GM19193 (cell line): ENCODE measurements around the gene DNAJA3.
A peak's percentile ranks its signal among the peaks of the same experiment; 100 is the strongest.

Experiments
- POLR2A ChIP-seq: IDR thresholded peaks from 4 replicates; pipeline ENCODE4 v1.6.1; 2011; ENCODE audit not compliant: insufficient read depth, insufficient read length; ENCODE audit errors: extremely low read depth

The DNAJA3 gene

GRCh38 chr16:4409081-4409932 is 16.4 kb upstream of the DNAJA3 start:
- TF ChIP-seq POLR2A, result no peak

DNA sequence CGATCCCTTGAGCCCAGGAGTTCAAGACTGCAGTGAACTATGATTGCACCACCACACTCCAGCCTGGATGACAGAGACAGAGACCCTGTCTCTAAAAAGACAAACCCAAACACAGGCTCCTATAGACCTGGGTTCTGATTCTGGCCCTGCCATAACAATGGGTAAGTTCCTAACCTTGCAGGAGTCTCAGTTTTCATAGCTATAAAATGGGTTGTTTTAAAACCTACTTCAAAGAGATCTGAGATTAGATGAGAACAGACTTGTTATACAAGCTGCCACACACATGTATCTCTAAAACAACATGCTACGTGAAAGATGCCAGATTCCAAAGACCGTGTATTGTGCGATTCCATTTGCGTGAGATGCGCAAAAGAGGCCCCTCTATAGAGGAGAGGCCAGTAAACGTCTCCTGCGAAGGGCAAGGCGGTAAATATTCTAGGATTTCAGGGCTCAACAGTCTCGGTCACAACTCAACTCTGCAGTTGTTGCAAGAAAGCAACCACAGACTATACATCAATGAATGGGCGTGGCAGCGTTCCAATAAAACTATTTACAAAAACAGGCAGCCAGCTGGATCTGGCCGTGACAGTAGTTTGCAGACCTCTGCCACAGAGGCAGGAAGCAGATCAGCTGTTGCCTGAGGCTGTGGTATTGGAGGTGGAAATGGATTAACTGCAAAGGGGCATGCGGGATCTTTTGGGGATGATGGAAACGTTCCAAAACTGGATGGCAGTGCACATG is 15.2 kb upstream of the DNAJA3 start:
- TF ChIP-seq POLR2A, result no peak

DNA sequence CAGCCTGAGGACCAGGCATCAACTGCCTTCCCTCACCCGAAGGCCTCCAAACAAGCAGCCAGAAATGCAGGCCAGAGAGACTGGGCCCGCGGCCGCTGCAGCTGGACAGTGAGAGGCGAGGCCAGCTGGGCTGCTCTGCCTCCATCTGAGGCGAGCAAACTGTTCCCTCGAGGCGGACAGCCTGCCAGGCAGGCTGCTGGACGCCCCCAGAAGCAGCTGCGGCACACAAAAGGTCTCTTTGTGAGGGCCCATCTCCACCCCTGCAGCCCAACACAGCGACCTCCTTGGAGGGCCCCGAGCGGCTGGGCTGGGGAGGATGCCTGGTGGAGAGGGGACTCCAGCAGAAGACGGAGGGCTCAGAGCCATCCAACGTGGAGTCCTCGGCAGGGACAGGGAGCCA is 14.0 kb upstream of the DNAJA3 start:
- TF ChIP-seq POLR2A, result no peak

GRCh38 chr16:4412159-4412558 is 13.5 kb upstream of the DNAJA3 start:
- TF ChIP-seq POLR2A, result no peak

DNA sequence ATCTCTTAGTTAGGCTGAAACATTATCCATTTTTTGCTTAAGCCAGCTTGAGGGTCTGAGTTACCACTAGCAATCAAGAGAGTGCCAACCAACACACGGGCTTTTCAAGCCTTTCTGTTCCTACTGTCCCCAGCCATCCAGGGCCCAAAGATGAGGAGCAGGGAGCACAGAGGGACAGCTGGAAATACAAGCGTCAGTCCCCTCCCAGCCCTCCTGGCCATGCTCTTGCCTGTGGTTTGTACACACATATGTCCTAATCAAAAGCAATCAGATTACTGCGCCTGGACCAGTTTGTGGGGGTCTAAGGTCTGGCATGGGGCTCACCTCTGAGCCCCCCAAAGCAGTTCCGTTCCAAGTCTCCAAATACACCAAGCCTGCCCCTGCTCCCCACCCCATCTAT is 12.8 kb upstream of the DNAJA3 start:
- no peak for TF ChIP-seq POLR2A

DNA sequence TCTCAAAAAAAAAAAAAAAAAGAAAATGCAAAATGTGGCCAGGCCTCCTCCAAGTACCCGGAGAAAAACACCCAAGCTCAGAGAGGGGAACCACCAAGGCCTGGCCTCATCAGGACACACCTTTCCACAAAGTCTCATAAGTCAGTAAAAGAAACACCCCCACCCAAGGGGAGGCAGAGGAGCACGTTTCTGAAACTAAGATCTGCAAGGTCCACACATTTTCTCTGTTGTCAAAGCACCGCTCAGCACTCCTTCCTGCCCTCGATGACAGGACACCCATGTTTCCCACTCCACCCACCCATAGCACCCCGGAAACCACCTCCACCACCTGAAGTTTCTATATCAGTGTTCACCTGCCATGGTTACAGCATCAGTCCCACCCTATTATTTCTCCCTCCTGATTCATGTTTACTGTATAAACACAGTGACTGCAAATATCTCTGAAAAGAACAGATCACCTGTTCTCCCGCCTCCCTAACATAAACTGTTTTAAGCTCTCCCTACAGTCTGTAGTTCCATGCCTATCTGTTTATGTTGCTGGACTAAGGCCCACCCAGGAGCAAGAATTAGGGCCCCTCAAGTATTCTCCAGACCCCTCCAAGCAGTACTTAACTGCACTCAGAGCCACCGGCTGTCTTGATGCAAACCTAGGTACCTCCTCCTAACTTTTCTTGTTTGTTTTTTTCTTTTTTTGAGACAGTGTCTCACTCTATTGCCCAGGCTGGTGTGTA is 11.3 kb upstream of the DNAJA3 start:
- no peak for TF ChIP-seq POLR2A

DNA sequence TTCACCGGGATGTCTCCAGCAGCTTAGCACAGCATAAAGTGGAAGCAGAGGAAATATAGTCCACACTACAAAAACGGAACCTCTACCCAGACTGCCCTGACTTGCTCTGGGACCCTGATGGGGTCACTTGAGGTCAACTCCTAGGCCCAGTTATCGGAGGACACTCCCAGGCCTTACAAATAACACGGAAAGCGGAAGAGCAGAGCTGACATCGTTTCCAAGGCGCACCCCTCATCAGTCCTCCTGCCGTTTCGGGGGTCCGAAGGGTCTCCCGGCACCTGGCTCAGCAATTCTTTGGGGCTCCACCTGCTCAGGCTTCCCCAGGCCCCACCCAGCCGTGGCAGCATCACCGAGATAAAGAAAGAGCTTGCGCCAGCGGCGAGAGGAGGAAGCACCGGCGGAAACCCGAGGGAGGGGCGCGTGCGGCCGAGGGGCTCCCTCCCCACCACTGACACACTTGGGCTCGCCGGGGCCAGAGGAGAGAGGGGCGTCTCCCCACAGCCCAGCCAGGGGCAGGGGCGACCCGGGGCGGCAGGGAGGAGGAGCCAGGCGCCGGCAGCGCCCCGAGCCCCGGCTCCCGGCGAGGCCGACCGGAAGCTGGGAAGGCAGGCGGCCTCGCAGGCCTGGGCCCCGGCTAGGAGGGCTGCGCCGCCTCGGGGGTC is 10.0 kb upstream of the DNAJA3 start:
- no peak for TF ChIP-seq POLR2A

DNA sequence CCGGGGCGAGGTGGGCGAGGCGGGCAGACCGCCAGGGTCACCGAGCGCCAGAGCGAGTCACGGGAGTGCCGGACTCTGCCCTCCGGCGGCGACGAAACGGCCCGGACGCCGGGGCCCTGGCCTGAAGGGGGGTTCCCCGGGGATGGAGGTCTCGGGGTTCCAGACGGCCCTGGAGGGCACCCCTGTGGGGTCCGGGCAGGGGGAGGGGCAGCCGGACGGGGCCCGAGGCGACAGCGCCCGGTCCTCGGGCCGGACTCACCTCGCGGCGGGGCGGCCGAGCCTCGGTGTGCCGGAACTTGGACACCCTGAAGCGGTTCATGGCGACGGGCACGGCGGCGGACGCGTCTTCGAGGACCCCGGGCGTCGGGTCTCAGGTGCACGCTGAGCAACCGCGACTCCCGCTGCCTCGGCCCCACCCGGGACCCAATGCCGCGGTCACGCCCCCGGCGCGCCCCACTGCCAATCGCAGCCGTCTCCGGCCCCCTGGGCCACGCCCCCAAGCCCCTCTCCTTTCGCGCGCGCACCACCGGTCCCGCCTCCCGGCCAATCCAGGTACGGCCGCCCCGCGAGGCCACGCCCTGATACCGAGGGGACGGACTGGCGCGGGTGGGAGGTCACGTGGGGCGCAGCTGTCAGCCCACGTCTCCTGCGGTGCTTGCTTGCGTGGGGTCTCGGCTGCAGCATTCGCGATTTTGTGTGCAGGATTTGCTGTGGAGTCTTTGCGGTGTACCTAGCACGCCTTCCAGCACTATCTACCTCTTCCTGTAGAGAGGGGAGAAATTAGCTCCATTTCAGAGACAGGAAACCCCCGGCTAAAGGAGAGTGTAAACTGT is 9.3 kb upstream of the DNAJA3 start, which contains the start of gene CORO7:
TSS of gene CORO7 (minus strand) at position 397 of the 833 bp plus-strand sequence. CDS start at position 319, 78 bp downstream.
- peak; percentile 72 for TF ChIP-seq POLR2A

DNA sequence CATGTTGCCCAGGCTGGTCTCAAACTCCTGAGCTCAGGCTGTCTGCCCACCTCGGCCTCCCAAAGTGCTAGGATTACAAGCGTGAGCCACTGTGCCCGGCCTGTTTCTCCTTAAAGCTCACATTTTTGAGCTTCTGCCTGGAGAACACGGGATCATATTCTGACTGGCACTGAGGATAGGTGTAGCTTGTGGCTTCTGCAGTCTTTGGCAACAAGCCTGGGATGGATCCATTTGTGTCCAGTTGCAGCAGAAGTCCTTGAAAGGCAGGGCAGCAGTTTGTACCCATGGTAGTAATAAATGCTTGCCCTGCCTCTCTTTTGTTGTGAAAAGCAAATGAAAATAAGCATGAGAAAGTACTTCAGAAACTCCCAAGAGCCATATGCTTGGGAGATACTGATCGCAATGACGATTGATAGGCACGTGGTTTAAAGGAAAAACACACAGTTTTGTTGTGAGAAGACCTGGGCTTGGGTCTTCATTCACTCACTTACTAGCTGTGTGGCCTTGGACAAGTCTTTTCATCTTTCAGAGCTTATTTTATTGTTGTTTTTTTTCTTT is 6.2 kb upstream of the DNAJA3 start:
- TF ChIP-seq POLR2A, result no peak

DNA sequence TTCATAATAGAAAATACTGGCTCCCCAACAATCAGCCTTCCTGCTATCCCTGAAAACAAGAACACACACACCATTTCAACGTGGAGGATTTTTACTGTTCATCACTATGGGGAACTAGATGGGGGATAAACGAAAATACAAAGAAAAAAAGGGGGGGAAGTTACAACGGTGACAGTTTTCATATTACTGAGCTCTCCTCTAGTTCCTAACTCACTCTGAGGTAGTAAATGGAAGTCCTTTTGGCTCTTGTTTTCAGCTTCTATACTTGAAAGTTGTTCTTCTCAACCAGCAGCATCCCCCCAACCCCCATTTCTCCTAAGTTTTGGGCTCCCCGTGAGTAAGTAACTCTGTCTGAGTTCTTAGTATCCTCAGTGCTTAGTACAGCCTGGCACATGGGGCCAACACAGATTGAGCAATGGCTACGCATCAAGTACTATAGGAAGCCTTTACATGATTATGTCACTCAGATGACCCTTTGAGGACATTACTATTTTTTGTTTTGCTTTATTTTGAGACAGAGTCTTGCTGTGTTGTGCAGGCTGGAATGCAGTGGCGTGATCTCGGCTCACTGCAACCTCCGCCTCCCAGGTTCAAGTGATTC is 5.1 kb upstream of the DNAJA3 start:
- TF ChIP-seq POLR2A, result no peak

- TF ChIP-seq POLR2A, result no peak
These were observed 485 bp downstream of the DNAJA3 start for GRCh38 chr16:4426021-4426684.

DNA sequence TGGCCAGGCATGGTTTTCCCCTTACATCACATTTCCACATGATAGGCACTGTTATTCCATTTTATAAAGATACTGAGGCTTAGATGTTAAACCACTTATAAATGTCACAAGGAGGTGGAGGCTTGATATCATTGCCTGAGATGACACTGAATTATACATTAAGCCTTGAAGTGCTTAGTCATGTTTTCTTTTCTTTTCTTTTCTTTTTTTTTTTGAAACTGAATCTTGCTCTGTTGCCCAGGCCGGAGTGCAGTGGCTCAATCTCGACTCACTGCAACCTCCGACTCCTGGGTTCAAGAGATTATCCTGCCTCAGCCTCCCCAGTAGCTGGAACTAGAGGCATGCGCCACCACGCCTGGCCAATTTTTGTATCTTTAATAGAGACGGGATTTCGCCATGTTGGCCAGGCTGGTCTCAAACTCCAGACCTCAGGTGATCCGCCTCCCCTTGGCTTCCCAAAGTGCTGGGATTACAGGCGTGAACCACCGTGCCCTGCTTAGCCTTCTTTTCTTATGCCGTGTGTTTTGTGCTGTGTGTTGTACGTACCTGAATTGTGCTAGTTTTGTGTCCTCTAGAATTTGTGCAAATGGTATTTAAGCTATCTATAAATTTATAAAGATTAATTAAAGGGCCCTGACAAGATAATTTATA is 1.2 kb downstream of the DNAJA3 start:
- TF ChIP-seq POLR2A, result no peak

GRCh38 chr16:4428500-4428899 is 2.8 kb downstream of the DNAJA3 start:
- TF ChIP-seq POLR2A, result no peak

- no peak for TF ChIP-seq POLR2A
These were observed 5.4 kb downstream of the DNAJA3 start for GRCh38 chr16:4431023-4431422.
